COLO829 (cell line): ENCODE measurements around the gene DIP2C.

Source experiments
- DNase-seq: peaks from one replicate; pipeline ENCODE4 v3.0.0; 2012; ENCODE audit warnings: low spot score

DIP2C gene

GRCh38 chr10:554182-554848 is 135.2 kb downstream of the DIP2C start:
- DNase-seq: peak; percentile 7

DNA sequence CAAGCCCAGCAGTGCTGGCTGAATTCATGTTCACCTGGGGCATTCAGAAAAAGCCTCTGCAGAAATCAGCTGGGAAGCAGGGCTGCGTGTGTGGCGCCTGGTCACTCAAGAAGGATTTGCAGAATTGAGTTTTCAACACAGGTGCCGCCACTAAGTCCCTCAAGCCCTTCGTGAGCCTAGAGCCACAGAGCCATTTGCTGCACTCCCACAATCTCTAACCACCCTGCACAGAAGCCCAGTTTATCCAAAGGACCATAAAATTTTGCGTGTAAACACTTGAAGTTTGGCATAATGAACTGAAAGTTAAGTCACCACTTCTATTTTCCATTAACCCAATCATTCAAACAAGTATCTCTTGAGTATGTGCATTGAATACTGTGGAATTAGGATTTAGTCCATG is 136.2 kb downstream of the DIP2C start:
- DNase-seq: no peak

GRCh38 chr10:552679-553078 is 136.8 kb downstream of the DIP2C start:
- DNase-seq: no peak

- no peak for DNase-seq
Observed at GRCh38 chr10:551373-552252, 137.9 kb downstream of the DIP2C start.

GRCh38 chr10:550665-551372 is 138.6 kb downstream of the DIP2C start:
- DNase-seq: no peak

GRCh38 chr10:549391-549790 is 140.1 kb downstream of the DIP2C start:
- DNase-seq: no peak

DNA sequence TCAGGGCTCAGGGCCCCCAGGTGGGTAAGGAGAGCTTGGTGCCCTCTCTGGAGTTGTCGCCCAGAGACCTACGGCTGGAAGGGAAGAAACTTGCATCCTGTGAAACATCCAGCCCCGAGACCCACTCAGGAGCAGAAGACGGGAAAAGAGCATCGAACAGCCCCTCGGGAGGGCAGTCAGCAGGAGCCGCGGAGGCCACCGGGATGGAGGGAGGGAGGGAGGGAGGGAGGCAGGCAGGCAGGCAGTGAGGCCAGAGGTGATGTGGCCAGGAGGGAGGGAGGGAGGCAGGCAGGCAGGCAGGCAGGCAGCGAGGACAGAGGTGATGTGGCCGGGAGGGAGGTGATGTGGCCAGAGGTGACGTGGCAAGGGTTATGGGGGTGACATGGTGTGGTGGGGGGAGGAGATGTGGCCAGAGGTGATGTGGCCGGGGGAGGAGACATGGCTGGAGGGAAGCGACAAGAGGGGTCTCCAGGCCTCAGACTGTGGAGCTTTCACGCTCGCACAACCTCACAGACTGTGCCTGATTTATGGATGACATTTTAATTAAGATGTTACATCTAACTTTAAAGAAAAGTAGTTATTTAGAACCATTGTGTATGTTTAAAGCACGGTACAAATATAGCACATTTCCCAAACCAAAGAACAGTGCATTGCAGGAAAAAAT is 141.1 kb downstream of the DIP2C start:
- DNase-seq: no peak

DNA sequence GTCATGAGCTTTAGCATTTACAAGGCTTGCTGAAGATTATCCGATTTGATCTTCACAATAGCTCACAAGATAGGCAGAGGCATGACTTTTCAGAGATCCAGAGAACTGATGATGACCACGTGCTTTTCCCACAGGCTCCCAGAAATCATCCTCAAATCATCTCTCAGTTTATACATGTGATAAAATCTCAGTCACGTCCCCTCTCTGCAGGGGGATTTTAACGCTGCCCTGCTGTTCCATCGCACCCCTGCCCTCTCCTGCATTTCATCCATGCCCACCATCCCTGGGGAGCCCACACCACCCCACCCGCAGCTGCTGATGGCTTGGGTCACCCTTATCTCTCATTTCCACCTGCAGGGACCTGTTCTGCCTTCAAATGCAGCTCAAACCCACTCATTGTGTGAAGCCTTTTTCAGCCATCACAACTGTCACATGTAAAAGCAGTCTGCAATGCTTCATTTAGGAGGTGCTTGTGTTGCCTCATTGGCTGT is 141.8 kb downstream of the DIP2C start:
- peak; percentile 2 for DNase-seq

- DNase-seq: no peak
Observed at GRCh38 chr10:546971-547590, 142.4 kb downstream of the DIP2C start.

DNA sequence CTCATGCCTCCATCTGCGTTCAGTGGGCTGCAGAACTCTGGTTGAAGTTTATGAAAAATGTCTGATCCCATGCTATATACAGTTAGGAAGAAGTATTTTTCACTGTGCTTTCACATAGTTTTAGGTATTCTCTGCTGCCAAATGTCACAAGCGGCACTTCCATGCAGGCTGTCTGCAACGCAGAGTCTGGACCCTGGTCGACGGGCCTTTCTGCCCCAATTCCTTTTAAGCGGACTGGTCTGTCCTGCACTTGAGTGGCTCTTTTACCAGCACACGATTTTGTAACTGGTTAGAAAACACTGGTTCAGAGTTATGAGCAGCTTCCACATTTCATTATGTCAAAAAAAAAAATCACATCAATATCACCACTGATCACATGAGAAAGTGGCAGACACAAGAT is 143.0 kb downstream of the DIP2C start:
- DNase-seq: no peak

DNA sequence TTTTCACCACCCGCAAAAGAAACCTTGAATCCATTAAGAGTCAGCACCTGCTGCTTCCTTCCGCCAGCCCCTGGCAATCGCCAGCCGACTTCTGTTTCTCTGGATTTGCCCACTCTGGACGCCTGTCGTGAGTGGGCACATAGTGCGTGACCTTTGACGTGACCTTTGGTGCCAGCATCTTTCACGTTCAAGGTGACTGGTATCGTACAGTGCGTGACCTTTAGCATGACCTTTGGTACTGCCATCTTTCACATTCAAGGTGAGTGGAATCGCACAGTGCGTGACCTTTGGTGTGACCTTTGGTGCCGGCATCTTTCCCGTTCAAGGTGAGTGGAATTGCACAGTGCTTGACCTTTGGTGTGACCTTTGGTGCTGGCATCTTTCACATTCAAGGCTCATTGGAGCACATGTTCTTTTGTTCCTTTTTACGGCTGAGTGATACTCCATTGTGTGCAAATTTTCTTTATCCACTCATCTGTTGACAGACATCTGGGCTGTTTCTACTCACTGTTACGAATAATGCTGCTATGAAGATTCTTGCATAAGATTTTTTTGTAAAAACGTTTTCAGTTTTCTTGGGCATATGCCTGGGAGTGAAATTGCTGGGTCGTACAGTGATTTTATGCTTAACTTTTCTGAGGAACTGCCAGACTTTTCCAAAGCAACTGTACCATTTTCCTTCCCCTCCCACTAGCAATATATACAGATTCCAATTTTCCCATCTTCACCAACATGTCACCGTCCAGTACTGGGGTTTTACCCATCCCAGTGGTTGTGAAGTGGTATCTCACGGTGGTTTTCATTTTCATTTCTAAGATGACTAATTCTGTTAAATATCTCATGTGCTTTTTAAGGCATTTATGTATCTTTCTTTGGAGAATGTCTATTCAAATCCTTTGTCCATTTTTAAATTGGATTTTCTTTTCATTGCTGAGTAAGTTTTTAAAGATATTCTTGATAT is 145.3 kb downstream of the DIP2C start:
- DNase-seq: no peak

DNA sequence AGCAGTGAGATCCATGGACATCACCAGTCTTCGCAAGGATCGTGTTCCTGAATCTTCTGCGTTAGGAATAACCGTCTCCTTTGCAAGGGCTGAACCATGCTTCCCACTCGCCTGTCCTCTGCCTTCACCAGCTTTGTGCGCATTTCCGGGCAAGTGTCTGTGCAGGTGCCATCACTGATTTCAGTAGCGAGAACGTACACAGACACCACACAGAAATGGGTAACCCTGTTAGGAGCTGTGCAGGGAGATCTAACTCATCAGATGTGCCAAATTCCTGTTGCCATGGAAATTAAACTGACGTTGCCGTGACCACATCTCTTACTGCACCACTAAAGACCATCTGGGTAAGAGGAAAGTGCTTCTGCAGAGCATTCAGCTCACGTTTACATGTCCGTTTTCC is 146.3 kb downstream of the DIP2C start:
- DNase-seq: no peak

- DNase-seq: no peak
Observed at GRCh38 chr10:541750-542371, 147.6 kb downstream of the DIP2C start.

DNA sequence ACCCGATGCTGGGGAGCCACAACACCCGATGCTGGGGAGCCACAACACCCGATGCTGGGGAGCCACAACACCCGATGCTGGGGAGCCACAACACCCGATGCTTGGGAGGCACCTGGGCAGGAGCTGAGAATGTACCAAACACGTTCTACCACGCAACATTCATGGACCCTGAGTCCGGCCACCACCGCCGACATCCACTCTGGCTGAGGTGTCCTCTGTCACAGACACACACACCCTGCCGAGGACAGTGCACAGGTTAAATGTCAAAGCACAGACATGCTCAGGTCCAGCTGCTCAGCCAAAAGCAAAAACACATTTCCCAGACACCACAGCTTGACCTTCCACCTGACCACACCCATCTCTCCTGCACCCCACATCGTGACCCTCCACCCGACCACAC is 148.4 kb downstream of the DIP2C start:
- DNase-seq: no peak

- no peak for DNase-seq
Observed at GRCh38 chr10:538895-539294, 150.6 kb downstream of the DIP2C start.

GRCh38 chr10:536935-537334 is 152.5 kb downstream of the DIP2C start:
- DNase-seq: no peak

DNA sequence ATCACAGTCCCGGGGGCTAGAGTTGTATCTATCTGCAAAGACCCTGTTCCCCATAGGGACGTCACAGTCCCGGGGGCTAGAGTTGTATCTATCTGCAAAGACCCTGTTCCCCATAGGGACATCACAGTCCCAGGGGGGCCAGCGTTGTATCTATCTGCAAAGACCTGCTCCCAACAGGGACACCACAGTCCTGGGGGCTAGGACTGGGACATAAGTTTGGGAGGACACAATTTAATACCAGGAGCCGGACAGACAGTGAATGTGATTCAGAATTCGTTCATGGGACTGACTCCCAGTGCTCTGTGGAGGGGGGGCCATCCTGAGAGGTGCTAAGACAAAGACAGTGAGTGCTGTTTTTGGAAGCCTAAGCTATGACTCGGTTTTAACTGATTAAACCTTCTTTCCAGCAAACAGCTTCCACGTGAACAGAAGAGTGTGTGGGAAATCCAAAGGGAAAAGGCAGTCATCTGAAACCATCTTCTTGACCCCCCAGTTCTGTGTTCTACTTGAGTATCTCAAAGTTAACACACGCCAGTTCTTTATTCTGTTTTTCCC is 153.0 kb downstream of the DIP2C start:
- DNase-seq: no peak

- no peak for DNase-seq
Observed at GRCh38 chr10:535952-536351, 153.5 kb downstream of the DIP2C start.

DNA sequence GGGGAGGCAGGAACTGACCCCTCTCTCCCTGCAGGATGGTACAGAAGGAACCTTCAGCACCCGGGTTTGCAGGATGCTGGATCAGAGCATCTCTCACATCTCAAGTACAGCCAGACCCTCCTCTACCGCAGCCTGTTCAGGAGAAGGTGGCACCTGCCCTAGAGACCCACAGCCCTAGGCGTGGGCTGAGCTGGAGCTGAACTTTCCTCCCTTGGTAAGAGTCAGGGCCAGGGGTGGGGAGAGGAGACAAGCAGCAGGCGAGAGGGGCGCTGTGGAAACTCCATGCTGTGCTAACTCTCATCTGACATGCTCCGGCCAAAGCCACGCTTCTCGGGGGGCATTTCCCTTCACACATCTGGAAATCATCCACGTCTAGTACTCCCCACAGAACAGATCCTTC is 154.4 kb downstream of the DIP2C start:
- DNase-seq: no peak

DNA sequence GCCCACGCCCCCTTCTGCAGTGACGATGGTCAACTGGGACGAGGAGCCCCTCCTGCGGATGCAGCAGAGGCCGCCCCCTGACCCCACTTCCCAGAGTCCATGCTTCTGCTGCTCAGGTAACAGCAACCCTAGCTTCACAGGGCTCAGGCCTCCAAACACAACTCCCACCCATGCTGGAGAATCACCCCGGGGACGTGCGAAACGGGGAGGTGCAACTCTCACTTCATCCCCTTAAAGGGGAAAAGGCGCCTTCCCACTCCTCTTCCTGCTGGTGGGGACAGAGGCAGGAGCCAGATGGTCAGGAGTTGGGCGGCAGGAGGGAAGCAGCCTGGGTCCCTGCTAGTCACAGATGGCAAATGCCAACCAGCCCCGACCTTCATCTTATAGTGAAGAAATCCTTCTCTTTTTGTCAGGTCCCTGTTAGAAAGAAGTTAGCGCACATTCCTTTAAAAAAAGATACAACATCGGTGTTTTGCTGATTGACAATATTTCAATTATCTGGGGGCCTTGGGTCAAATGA is 155.4 kb downstream of the DIP2C start:
- no peak for DNase-seq
